Mesenchymal stem cell (in vitro differentiated cells and primary cell): Measurements from ENCODE around the gene NMUR1.

ENCODE experiments used
- DNase-seq: peaks from one replicate; pipeline ENCODE4 v3.0.0-alpha.2; 2013
- H2AFZ ChIP-seq: one replicate; pipeline ENCODE4 v1.6.1; 2013; ENCODE audit warnings: low read depth, mild to moderate bottlenecking, control low read depth, inconsistent platforms, low read length, moderate library complexity
- H2AK5ac ChIP-seq: 2 replicates; pipeline ENCODE4 v1.6.1; 2013; ENCODE audit warnings: low read length, moderate library complexity, mild to moderate bottlenecking, inconsistent platforms; ENCODE audit not compliant: severe bottlenecking
- H2BK120ac ChIP-seq: one replicate; pipeline ENCODE4 v1.6.1; 2013; ENCODE audit warnings: low read depth, mild to moderate bottlenecking, inconsistent platforms, low read length, moderate library complexity
- H2BK12ac ChIP-seq, 2 experiments: one replicate each; pipeline ENCODE4 v1.6.1; 2013; ENCODE audit warnings: inconsistent platforms in 2 of 2, low read length in 2 of 2, mild to moderate bottlenecking in 2 of 2, moderate library complexity in 2 of 2, control low read depth in 1 of 2
- H2BK15ac ChIP-seq: one replicate; pipeline ENCODE4 v1.6.1; 2013; ENCODE audit warnings: mild to moderate bottlenecking, low read depth, inconsistent platforms; ENCODE audit not compliant: poor library complexity, severe bottlenecking
- H2BK5ac ChIP-seq: 2 replicates; pipeline ENCODE4 v1.6.1; 2013; ENCODE audit warnings: low read depth, mild to moderate bottlenecking, low read length, control low read depth, inconsistent platforms; ENCODE audit not compliant: poor library complexity, severe bottlenecking
- H3K14ac ChIP-seq, 2 experiments: one replicate each; pipeline ENCODE4 v1.6.1; 2013; ENCODE audit warnings: inconsistent platforms in 2 of 2, low read length in 2 of 2, control low read depth in 1 of 2, mild to moderate bottlenecking in 1 of 2, moderate library complexity in 1 of 2
- H3K18ac ChIP-seq, 2 experiments: one replicate each; pipeline ENCODE4 v1.6.1; 2013; ENCODE audit warnings: inconsistent platforms in 2 of 2, low read length in 2 of 2, control low read depth in 1 of 2, low read depth in 1 of 2, mild to moderate bottlenecking in 1 of 2
- H3K23ac ChIP-seq, 2 experiments: one replicate each; pipeline ENCODE4 v1.6.1; 2013; ENCODE audit warnings: inconsistent platforms in 2 of 2, low read length in 2 of 2, mild to moderate bottlenecking in 2 of 2, moderate library complexity in 2 of 2, control low read depth in 1 of 2
- H3K27ac ChIP-seq: 2 replicates; pipeline ENCODE4 v1.5.1; 2013; ENCODE audit warnings: mild to moderate bottlenecking, moderate library complexity, low read length, control low read depth, inconsistent platforms; ENCODE audit not compliant: poor library complexity, severe bottlenecking
- H3K27me3 ChIP-seq, 2 experiments: 2 replicates each; pipeline versions ENCODE4 v1.6.1 to v1.7.0; 2013; ENCODE audit warnings: low read length in 2 of 2, mild to moderate bottlenecking in 2 of 2, moderate library complexity in 2 of 2, control low read depth in 1 of 2, inconsistent platforms in 1 of 2; ENCODE audit not compliant: control insufficient read depth in 1 of 2, insufficient read depth in 1 of 2
- H3K36me3 ChIP-seq, 2 experiments: 2 replicates each; pipeline versions ENCODE4 v1.6.1 to v1.7.0; 2013; ENCODE audit warnings: low read length in 2 of 2, control low read depth in 1 of 2, inconsistent platforms in 1 of 2, low read depth in 1 of 2, mild to moderate bottlenecking in 1 of 2; ENCODE audit not compliant: insufficient read depth in 2 of 2, control insufficient read depth in 1 of 2
- H3K4ac ChIP-seq, 2 experiments: one replicate each; pipeline ENCODE4 v1.6.1; 2013; ENCODE audit warnings: inconsistent platforms in 2 of 2, low read length in 2 of 2, mild to moderate bottlenecking in 2 of 2, moderate library complexity in 2 of 2, control low read depth in 1 of 2, low read depth in 1 of 2
- H3K4me1 ChIP-seq: 2 replicates; pipeline ENCODE4 v1.6.1; 2013; ENCODE audit warnings: low read depth, low read length, control low read depth; ENCODE audit not compliant: control insufficient read depth, insufficient read depth
- H3K4me2 ChIP-seq: 2 replicates; pipeline ENCODE4 v1.6.1; 2013; ENCODE audit warnings: low read length, mild to moderate bottlenecking, inconsistent platforms; ENCODE audit not compliant: poor library complexity, severe bottlenecking
- H3K4me3 ChIP-seq, 2 experiments: 2 replicates each; pipeline versions ENCODE4 v1.5.1 to v1.7.0; 2013; ENCODE audit warnings: low read length in 2 of 2, mild to moderate bottlenecking in 2 of 2, control low read depth in 1 of 2, low read depth in 1 of 2; ENCODE audit not compliant: insufficient read depth in 1 of 2
- H3K79me1 ChIP-seq: replicated peaks from 2 replicates; pipeline ENCODE4 v1.6.1; 2013; ENCODE audit warnings: mild to moderate bottlenecking, control low read depth, low read length, inconsistent platforms; ENCODE audit not compliant: poor library complexity, severe bottlenecking
- H3K9ac ChIP-seq: 2 replicates; pipeline ENCODE4 v1.7.0; 2013; ENCODE audit warnings: mild to moderate bottlenecking, low read length, moderate library complexity
- H3K9me3 ChIP-seq: 2 replicates; pipeline ENCODE4 v1.7.0; 2013; ENCODE audit warnings: mild to moderate bottlenecking, low read length; ENCODE audit not compliant: control insufficient read depth
- H4K8ac ChIP-seq: one replicate; pipeline ENCODE4 v1.6.1; 2013; ENCODE audit warnings: inconsistent platforms, mild to moderate bottlenecking, low read length, moderate library complexity
- H4K91ac ChIP-seq: one replicate; pipeline ENCODE4 v1.6.1; 2013; ENCODE audit warnings: mild to moderate bottlenecking, low read length, inconsistent platforms
- WGBS: methylation state at CpG from one replicate; pipeline ENCODE4 v1.1.7; 2013; ENCODE audit warnings: mixed read lengths; 5-methylcytosine and 5-hydroxymethylcytosine counted together

NMUR1 gene

DNA sequence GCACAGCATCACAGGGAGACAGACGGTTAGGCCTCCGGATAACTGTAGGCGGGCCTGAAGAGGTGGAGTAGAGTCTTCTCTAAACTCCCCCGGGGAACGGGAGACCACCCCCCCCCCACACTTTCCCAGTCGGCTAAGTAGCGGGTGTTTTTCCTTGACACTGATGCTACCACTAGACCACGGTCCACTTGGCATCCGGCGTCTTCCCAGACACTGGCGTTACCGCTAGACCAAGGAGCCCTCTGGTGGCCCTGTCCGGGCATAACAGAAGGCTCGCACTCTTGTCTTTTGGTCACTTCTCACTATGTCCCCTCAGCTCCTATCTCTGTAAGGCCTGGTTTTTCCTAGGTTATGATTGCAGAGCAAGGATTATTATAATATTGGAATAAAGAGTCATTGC is 40.3 kb downstream of the NMUR1 start:
- no peak overlapping the region for H2AFZ ChIP-seq
- 85% methylated on average over 12 of the region's 14 CpGs for WGBS
- no peak overlapping the region for H2AK5ac ChIP-seq
- no peak overlapping the region for H3K4me3 ChIP-seq
- no peak overlapping the region for H3K18ac ChIP-seq
- H3K4ac ChIP-seq = no peak overlapping the region
- H3K9me3 ChIP-seq = no peaks in the 10 kb centered on the region
- H3K36me3 ChIP-seq = no peaks in the 10 kb centered on the region
- H3K27ac ChIP-seq = no peak overlapping the region
- no peak overlapping the region for H3K14ac ChIP-seq
- no peak overlapping the region for H3K9ac ChIP-seq
- H4K91ac ChIP-seq = no peak overlapping the region
- no peaks in the 10 kb centered on the region for H3K27me3 ChIP-seq
- no peak overlapping the region for H3K4me2 ChIP-seq
- no peak overlapping the region for H2BK15ac ChIP-seq
- H2BK120ac ChIP-seq = no peak overlapping the region
- no peaks in the 10 kb centered on the region for H3K79me1 ChIP-seq
- H2BK5ac ChIP-seq = no peak overlapping the region
- no peaks in the 10 kb centered on the region for H3K4me1 ChIP-seq
- no peak overlapping the region for H4K8ac ChIP-seq
- no peak overlapping the region for H2BK12ac ChIP-seq
- DNase-seq = no peak
- H3K23ac ChIP-seq = no peak overlapping the region

DNA sequence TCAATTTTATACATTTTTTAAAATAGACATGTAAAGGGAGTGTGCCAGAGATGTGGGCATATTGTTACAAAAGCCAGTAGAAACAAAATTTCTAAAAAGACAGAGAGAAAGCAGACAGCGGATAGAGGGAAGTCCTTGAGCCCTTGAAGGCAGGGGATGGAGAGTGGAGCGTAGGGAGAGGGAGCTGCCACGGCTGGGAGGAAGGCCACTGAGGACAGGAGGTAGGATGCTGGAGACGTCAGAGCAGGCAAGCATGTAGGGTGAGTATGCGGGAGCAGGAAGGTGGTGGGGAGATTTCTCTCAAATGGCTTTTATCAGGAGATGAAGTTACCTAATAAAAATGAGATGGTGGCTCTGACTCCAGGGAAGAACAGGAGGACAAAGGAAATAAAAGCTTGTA is 41.9 kb downstream of the NMUR1 start:
- no peaks in the 10 kb centered on the region for H3K27me3 ChIP-seq

DNA sequence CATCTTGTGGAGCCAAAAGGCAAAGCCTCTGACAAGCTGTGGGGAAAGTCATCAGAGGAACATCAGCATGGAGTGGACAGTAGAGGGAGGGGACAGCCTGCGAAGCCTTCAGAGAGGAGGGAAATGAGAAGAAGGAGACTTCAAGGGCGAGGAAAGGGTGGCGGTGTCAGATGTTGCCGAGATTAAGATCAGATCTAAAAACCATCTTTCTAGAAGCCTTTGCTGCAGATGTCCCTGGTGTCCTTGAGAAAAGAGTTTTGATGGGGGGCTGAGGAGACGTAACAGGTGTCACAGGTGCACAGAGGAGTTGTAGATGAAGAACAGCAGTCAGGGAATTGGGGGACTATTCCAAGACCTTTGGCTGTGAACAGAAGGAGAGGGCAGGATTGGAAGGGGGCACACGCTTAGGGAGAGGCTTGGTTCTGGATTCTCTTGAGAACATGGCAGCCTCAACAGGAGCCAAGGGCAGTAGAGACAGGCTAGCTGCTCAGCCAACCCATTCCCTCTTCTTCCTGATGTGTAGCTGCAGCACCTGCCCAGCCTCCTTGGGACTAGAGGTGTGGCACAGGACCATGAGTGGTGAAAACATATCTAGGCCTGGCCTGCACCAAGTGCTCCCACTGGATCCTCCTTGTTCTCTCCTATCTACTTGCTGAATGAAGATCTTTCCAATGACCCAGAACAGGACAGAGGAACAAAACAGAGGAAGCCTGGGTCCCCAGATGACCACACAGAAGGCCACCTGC is 43.2 kb downstream of the NMUR1 start:
- Histone ChIP-seq H3K27ac (no peak overlapping the region), H3K9ac (no peak overlapping the region), H2BK15ac (no peak overlapping the region), H2AFZ (no peak overlapping the region), H3K36me3 (no peaks in the 10 kb centered on the region), H3K79me1 (no peaks in the 10 kb centered on the region), H3K4ac (no peak overlapping the region), H2BK5ac (no peak overlapping the region), H4K8ac (no peak overlapping the region), H3K27me3 (no peaks in the 10 kb centered on the region), H3K14ac (no peak overlapping the region), H2BK120ac (no peak overlapping the region), H3K4me1 (peaks cover 4% of the 10 kb centered on the region), H2BK12ac (no peak overlapping the region), H2AK5ac (no peak overlapping the region), H3K18ac (no peak overlapping the region), H3K4me2 (no peak overlapping the region), H4K91ac (no peak overlapping the region), H3K23ac (no peak overlapping the region), H3K4me3 (no peak overlapping the region), H3K9me3 (no peaks in the 10 kb centered on the region)
- WGBS = 93% methylated on average over 6 of the region's 6 CpGs
- no peak for DNase-seq

More for the DNA sequence above, 41.9 kb downstream of the NMUR1 start:
- no peak for DNase-seq
- Histone ChIP-seq H2BK120ac (no peak overlapping the region), H3K79me1 (no peaks in the 10 kb centered on the region), H3K36me3 (no peaks in the 10 kb centered on the region), H2BK12ac (no peak overlapping the region), H3K18ac (no peak overlapping the region), H3K27ac (no peak overlapping the region), H3K4me2 (no peak overlapping the region), H2BK15ac (no peak overlapping the region), H3K9me3 (no peaks in the 10 kb centered on the region), H4K91ac (no peak overlapping the region), H4K8ac (no peak overlapping the region), H2AK5ac (no peak overlapping the region), H3K4ac (no peak overlapping the region), H2BK5ac (no peak overlapping the region), H3K23ac (no peak overlapping the region), H3K14ac (no peak overlapping the region), H2AFZ (no peak overlapping the region), H3K4me1 (no peaks in the 10 kb centered on the region), H3K4me3 (no peak overlapping the region), H3K9ac (no peak overlapping the region)
- WGBS = 96% methylated on average over 5 of the region's 5 CpGs

DNA sequence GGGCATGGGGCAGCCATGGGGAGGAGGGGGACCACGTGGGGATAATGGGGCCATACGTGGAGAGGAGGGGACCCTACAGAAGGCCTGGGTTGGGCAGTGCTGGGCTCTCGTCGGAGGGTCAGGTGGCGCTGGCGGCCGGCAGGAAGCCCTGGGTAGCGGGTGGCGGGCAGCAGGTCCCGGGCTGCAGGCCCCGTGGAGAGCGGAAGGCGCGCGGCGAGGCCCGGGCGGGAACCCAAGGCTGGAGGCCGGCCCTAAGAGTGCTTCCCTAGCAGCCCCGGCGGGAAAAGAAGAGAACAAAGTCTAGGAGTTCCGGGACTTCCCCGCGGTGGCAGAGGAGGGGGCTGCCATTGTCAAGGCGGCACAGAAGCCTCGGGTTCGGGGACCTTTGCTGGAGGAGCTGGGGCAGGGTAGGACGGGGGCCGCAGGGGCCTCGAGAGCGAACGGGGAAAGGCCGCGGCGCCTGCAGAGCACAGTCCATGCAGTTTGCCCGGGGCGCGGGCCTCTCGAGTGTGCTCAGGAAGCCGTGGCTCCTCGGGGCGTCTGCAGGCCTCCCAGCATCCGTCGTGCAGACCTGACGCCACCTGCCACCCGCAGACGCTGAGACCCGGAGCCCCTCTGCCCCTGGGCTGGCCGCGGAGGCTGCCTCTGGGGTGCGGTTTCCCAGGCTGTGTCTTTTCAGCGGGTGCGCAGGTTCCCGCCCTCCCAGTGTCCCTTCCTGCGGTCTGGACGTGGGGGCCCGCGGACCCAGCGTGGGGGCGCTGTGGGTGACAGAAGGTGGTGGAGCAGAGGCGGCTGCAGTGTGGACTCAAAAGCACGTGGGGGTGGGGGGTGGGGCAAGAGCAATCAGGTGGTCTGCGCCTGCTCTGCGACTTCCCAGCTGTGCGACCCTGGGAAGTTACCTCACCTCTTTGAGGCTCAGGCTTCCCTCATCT is 46.6 kb downstream of the NMUR1 start:
- 92% methylated on average over 65 of the region's 65 CpGs for WGBS

More for the DNA sequence above, 46.6 kb downstream of the NMUR1 start:
- DNase-seq = no peak
- no peak overlapping the region for H3K14ac ChIP-seq
- H2BK120ac ChIP-seq = no peak overlapping the region
- H2BK12ac ChIP-seq = no peak overlapping the region
- no peaks in the 10 kb centered on the region for H3K79me1 ChIP-seq
- no peak overlapping the region for H3K4ac ChIP-seq
- peak overlapping the region; percentile 97 for H4K8ac ChIP-seq
- no peak overlapping the region for H3K18ac ChIP-seq
- H2AFZ ChIP-seq = no peak overlapping the region
- H3K27ac ChIP-seq = no peak overlapping the region
- peak overlapping the region; percentile 88 for H3K9ac ChIP-seq
- H3K9me3 ChIP-seq = no peaks in the 10 kb centered on the region
- no peak overlapping the region for H2AK5ac ChIP-seq
- H3K27me3 ChIP-seq = peaks cover 0 to 2% of the 10 kb centered on the region in 2 experiments
- H3K4me3 ChIP-seq = peak overlapping the region in 1 of 2 experiments; percentile 70
- no peaks in the 10 kb centered on the region for H3K36me3 ChIP-seq
- no peak overlapping the region for H2BK15ac ChIP-seq
- no peak overlapping the region for H2BK5ac ChIP-seq
- H3K4me2 ChIP-seq = no peak overlapping the region
- H3K23ac ChIP-seq = no peak overlapping the region
- H3K4me1 ChIP-seq = peaks cover 4% of the 10 kb centered on the region
- H4K91ac ChIP-seq = peak overlapping the region; percentile 11
